ENCODE measurements around the gene SRSF12. TPM values are rescaled to one million over a fixed set of nuclear protein-coding genes. Genes with fewer than 3 reads are reported as not detected.

The SRSF12 gene
- total RNA-seq, 4 donors from 2014 or later = not detected

GRCh38 chr6:89048985-89049384, 68.9 kb downstream of the SRSF12 start:
- Histone ChIP-seq H3K4me3 (no peak overlapping the region), H3K4me1 (no peaks in the 10 kb centered on the region), H3K27ac (no peak overlapping the region), H3K9me3 (no peaks in the 10 kb centered on the region), H3K27me3 (no peaks in the 10 kb centered on the region), H3K36me3 (no peaks in the 10 kb centered on the region)
- no peak for TF ChIP-seq POLR2A (IDR thresholded peaks at IDR 0.05)
- TF ChIP-seq CTCF (IDR thresholded peaks at IDR 0.05) = no peak
- DNase-seq = no peak

GRCh38 chr6:89048288-89048923, 69.5 kb downstream of the SRSF12 start:
- Histone ChIP-seq H3K36me3 (no peaks in the 10 kb centered on the region), H3K4me1 (no peaks in the 10 kb centered on the region), H3K27ac (no peak overlapping the region), H3K4me3 (no peak overlapping the region), H3K27me3 (no peaks in the 10 kb centered on the region), H3K9me3 (no peaks in the 10 kb centered on the region)
- TF ChIP-seq POLR2A (IDR thresholded peaks at IDR 0.05) = no peak
- no peak for TF ChIP-seq CTCF (IDR thresholded peaks at IDR 0.05)
- no peak for DNase-seq

DNA sequence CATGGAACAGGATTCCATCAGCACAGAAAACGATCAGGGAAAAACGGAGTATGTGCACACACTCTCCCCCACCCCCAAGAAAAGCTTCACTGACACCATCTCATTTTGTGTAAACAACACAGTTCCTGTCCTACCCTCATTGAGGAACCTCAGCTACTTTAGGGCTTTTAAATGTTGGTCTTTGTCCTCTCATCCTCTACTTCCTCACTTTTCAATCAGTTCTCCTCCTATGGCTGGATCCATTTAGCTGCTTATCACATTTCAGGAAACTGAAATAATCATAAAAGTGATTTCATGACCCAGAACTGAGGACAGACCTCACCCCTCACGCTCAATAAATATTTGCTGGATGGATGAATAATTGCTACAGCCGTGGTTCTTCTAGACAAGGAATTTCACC, 70.4 kb downstream of the SRSF12 start:
- TF ChIP-seq POLR2A (IDR thresholded peaks at IDR 0.05) (no peak), CTCF (IDR thresholded peaks at IDR 0.05) (no peak)
- no peak for DNase-seq

More for the DNA sequence above, 70.4 kb downstream of the SRSF12 start:
- Histone ChIP-seq H3K4me3 (no peak overlapping the region), H3K4me1 (no peaks in the 10 kb centered on the region), H3K36me3 (no peaks in the 10 kb centered on the region), H3K27me3 (no peaks in the 10 kb centered on the region), H3K9me3 (no peaks in the 10 kb centered on the region), H3K27ac (no peak overlapping the region)

Small RNAs within 50 kb of the gene (small RNA-seq; reads per million reads assigned to genes)
- gene RN7SL336P (0 reads per million in 2 donors), gene RNU2-61P (0.35 to 0.57 reads per million in 2 donors)

Other genes starting within 250 kb of the SRSF12 start
- gene RNGTT, start 154.5 kb downstream of the SRSF12 start, total RNA-seq = 10 to 100 TPM; 12.7 to 44.6 (median 18.5) TPM
- 100 to 1,000 TPM in 3 of 4 donors, 10 to 100 TPM in 1; 97.3 to 176 (median 102) TPM for gene PNRC1, start 37.3 kb downstream of the SRSF12 start, total RNA-seq
- gene PM20D2, start 28.0 kb upstream of the SRSF12 start, total RNA-seq = 10 to 100 TPM in 2 of 4 donors, 1 to 10 TPM in 2; 6.1 to 17.3 (median 9.3) TPM
- gene GABRR1, start 99.3 kb upstream of the SRSF12 start, total RNA-seq = not detected
- gene GABRR2, start 197.2 kb upstream of the SRSF12 start, total RNA-seq = 1 to 10 TPM in 3 of 4 donors, under 1 TPM in 1; 0.70 to 6.6 (median 2.1) TPM
- 10 to 100 TPM; 35.0 to 57.8 (median 44.7) TPM for gene UBE2J1, start 234.7 kb upstream of the SRSF12 start, total RNA-seq

All from Peyer's patch (tissue), 4 donors.